Activated CD4-positive, alpha-beta memory T cell treated with anti-CD3 and anti-CD28 coated beads, Interleukin-2, amount 10 ng/mL, durations not matched to agents 7 days and 5 days (primary cell): Measurements from ENCODE around the gene MEST. TPM values are rescaled to one million over a fixed set of nuclear protein-coding genes. Genes with fewer than 3 reads are reported as not detected.
"Not testable (repeated sequence)": the region's sequence is repeated elsewhere in the genome, so short reads cannot be mapped to it uniquely, and the experiment has no call there.

ENCODE experiments used
- CTCF ChIA-PET: fragments of 350-600 bp; sonication (Branson Sonifier 250); formaldehyde crosslinking; loops from one replicate; lab custom pipeline; 2021; ENCODE audit warnings: antibody characterized with exemption, inconsistent platforms; lab: Charles Lee
- POLR2A ChIA-PET: fragments of 350-600 bp; sonication (Branson Sonifier 250); formaldehyde crosslinking; loops from one replicate; lab custom pipeline; 2021; ENCODE audit warnings: antibody characterized with exemption; lab: Charles Lee
- DNase-seq: peaks from one replicate; pipeline ENCODE4 v3.0.0-alpha.2; 2020
- H3K27ac Mint-ChIP-seq: one replicate; pipeline ENCODE4 v1.8.0; 2021; ENCODE audit warnings: mild to moderate bottlenecking, mixed read lengths
- H3K27me3 Mint-ChIP-seq: one replicate; pipeline ENCODE4 v1.8.0; 2021; ENCODE audit warnings: mixed read lengths
- H3K36me3 Mint-ChIP-seq: one replicate; pipeline ENCODE4 v1.8.0; 2021; ENCODE audit warnings: low read depth, mixed read lengths
- H3K4me1 Mint-ChIP-seq: one replicate; pipeline ENCODE4 v1.8.0; 2021; ENCODE audit warnings: mixed read lengths
- H3K4me3 Mint-ChIP-seq: one replicate; pipeline ENCODE4 v1.8.0; 2021; ENCODE audit warnings: mild to moderate bottlenecking, mixed read lengths
- H3K9me3 Mint-ChIP-seq: one replicate; pipeline ENCODE4 v1.8.0; 2021; ENCODE audit warnings: mixed read lengths
- total RNA-seq, 2 experiments: library from RNA; stranded (reverse); gene quantifications; one replicate each; pipeline ENCODE4 v1.2.3, GENCODE V29; 2021

The MEST gene
- total RNA-seq, 2 experiments from 2014 or later = 0.55 to 0.68 TPM

DNA sequence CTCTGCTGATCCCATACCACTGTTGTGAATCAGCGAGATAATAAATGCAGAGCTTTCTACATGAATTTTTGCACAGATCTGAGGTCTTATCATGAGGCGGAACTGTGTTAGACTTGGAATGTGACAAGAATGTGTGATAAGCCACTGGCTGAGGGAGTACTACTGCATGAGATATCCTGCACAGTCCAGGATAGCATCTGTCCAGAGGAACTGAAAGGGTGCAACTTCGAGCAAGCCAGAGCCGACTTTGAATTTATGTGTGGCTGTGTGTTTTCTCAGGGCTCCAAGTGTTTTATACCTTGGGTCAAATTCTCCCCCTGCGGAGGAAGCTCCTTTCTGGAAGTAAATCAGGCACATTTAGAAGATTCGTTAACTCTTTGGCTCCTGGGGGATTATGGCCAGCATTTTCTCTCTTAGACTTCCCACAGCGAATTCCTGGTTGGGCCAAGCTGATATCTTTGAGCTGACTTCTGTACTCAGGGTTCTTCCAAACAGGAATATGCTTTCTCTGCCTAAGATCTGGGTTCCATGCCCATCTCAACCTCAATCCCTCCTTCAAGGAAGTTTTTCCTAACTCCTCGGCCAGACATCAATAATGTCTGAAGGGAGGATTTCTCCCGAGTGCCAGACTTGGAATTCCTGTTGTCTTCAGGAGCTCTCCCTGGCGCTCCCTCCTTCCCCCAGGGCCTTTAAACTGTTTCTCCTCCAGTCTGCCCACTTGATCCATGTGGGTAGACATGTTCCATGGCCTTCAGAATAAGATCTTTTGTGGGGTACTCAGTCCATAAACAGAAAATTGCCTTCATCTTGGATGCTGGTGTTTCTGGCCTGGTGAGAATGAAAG is 2.5 kb upstream of the MEST start:
- H3K27me3 Mint-ChIP-seq = peaks cover 79% of the 10 kb centered on the region
- no peak for DNase-seq
- H3K27ac Mint-ChIP-seq = no peak overlapping the region
- no peak overlapping the region for H3K4me3 Mint-ChIP-seq
- ChIA-PET POLR2A (no interaction called here), CTCF (interaction anchor here (1.6 kb wide), 1 partner anchor 246 kb away, joined by 3 read pairs; no protein-coding TSS in a partner anchor)
- peaks cover 6% of the 10 kb centered on the region for H3K36me3 Mint-ChIP-seq
- peaks cover 29% of the 10 kb centered on the region for H3K4me1 Mint-ChIP-seq
- H3K9me3 Mint-ChIP-seq = peaks cover 3% of the 10 kb centered on the region

DNA sequence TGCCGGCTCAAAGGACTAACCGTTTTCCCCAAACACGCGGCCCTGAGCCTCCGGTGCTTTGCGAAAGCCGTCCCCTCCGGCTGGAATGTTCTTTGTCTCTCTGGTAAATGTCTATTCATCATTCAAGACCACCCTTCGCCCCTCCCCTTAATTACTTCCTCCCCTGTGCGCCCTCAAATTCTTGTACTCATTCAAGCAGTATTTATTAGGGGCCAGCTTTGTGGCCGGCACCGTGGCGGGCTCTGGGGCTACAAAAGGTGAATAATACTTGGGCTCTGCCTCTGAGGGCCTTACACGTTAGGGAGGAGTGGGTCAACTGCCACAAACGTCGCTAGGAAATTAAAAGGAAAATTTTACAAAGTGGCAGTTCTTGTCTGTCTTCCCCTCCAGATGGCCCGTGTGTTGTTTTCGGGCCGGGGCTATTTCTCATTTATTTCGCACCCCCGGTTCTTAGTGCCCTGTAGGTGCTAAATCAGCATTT is 1.5 kb upstream of the MEST start:
- peaks cover 3% of the 10 kb centered on the region for H3K9me3 Mint-ChIP-seq
- H3K4me3 Mint-ChIP-seq = no peak overlapping the region
- DNase-seq = no peak
- H3K4me1 Mint-ChIP-seq = peaks cover 23% of the 10 kb centered on the region
- H3K36me3 Mint-ChIP-seq = peaks cover 6% of the 10 kb centered on the region
- ChIA-PET CTCF (interaction anchor here (1.6 kb wide), 1 partner anchor 247 kb away, joined by 3 read pairs; no protein-coding TSS in a partner anchor), POLR2A (no interaction called here)
- no peak overlapping the region for H3K27ac Mint-ChIP-seq
- H3K27me3 Mint-ChIP-seq = peaks cover 77% of the 10 kb centered on the region

DNA sequence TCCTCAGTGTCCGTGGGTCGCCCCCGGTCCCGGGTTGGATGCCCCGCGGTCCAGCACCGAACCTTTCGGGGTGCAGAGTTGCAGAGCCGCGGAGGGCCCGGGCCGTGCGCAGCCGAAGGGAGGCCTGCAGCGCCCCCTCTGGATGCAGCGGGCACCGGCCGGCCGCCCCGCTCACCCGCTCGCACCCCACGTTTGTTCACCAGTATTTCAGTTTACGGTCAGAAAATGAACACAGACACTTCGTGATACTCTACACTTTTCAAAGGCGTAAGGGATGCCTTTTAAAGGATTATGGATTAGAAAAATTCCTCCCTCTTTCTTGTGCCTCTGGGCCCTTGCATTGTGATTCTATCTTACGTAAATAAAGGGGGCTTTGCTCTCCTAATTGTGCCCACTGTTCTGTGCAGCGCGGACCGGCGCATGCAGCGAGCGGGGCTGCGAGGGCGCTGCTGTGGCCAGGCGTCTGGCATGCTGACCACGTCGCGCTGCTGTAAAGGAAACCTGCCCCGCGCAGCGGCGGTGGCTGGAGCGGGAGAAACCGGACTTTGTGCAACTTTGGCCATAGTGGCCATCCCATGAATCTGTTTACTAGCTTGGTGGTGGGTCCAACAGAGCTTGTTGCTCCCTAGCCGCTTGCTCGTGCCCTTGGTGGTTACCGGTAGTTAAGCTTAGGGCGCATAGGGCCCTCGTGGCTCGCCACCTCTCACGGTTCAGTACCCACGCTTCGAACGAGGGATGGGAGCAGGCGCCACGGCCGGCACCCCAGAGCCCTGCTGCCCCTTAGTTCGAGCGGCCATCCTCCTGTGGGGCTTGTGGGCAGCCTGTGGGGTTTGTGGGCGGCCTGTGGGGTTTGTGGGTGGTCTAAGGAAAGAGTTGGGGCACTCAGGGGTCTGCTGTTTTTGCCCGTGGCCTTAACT is 739 bp upstream of the MEST start:
- POLR2A ChIA-PET = interaction anchor here (1.4 kb wide), 1 partner anchor 50 kb away, joined by 3 read pairs; the partner anchor contains the start of gene CEP41

DNA sequence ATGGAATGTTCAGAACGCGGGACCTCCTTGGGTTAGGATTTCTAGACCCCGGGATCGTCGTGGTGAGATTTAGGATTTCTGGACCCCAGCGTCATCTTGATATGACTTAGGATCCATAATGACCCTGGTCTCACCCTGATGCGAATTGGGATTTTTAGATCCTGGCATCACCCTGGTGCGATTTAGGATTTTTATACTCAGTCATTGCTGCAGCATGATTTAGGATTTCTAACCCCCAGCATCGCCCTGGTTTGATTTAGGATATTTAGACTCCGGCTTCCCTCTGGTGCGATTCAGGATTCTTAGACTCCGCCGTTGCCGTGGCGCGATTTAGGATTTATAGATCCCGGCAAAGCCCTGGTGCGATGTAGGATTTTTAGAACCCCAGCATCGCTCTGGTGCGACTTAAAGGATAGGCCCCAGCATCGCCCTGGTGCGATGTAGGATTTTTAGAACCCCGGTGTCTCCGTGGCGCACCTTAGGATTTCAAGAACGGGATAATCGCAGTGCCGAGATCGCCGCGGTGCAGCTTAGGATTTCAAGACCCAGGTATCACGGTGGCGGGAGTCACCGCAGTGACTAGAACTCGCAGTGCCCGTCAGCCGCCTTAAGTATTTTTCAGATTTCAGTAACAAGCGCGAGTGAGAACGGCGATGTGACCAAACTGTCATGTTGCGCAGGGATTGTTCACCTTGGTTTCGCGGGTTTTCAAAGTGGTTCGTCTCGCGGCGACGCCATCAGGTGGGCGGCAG is 814 bp downstream of the MEST start:
- ChIA-PET CTCF (no interaction called here), POLR2A (interaction anchor here (1.4 kb wide), 1 partner anchor 52 kb away, joined by 3 read pairs; the partner anchor contains the start of gene CEP41)
- H3K27ac Mint-ChIP-seq = no peak overlapping the region
- H3K4me3 Mint-ChIP-seq = no peak overlapping the region
- H3K36me3 Mint-ChIP-seq = peaks cover 6% of the 10 kb centered on the region
- no peak for DNase-seq
- peaks cover 60% of the 10 kb centered on the region for H3K27me3 Mint-ChIP-seq
- peaks cover 5% of the 10 kb centered on the region for H3K4me1 Mint-ChIP-seq
- peaks cover 3% of the 10 kb centered on the region for H3K9me3 Mint-ChIP-seq

More for the DNA sequence above, 739 bp upstream of the MEST start:
- Mint-ChIP-seq H3K4me1 (peaks cover 15% of the 10 kb centered on the region), H3K9me3 (peaks cover 3% of the 10 kb centered on the region), H3K27me3 (peaks cover 69% of the 10 kb centered on the region), H3K4me3 (peak overlapping the region; percentile 9), H3K27ac (no peak overlapping the region), H3K36me3 (peaks cover 6% of the 10 kb centered on the region)
- peak; percentile 19 for DNase-seq
- CTCF ChIA-PET = no interaction called here

DNA sequence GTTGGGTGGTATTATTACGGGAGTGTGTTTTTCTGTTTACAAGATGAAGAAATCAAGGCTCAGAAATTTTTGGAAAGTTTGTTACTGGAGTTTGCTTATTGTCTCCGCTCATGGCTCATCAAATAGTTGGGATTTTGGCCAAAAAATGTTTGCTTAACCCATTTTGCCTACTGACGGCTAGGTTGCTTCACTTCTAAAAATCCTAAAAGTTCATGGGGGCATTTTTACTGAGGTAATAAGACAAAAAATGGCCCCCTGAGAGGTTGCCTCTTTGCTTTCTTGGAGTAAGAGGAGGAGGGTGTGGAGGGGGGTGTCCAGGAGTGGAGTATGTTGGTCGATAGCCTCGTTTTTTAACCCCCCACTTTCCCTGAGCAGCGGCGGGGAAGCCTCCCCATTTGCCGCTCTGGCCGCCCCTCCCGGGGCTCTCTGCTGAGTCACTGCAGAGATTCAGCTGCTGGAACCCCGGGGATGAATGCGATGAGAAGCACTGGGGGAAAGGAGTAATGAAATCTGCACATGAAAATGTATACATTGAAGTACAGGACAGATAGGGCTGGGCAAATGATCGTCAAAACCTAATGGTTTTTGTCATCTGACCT is 1.5 kb downstream of the MEST start:
- H3K27me3 Mint-ChIP-seq = peaks cover 54% of the 10 kb centered on the region
- no peak overlapping the region for H3K4me3 Mint-ChIP-seq

DNA sequence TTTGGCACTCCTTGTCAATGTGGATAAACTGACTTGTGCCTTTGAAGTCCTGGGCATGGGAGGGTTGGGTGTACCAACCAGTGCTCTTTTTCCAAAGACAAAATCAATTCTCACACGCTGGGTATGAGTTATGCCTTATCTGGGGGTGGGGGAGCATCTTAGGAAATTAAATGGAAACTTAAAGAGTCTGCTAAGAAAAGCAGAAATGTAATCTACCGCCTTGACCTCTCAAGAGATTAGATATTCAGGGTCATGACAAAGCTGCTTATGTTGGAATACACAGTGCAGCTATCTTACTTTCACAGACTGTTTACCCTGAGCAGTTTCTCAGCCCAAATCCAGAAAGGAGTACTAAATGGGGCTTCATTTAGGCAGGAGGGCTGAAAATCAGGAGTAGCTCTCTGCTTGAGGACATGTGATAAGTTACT is 2.6 kb downstream of the MEST start:
- peaks cover 3% of the 10 kb centered on the region for H3K9me3 Mint-ChIP-seq
- no peak overlapping the region for H3K4me3 Mint-ChIP-seq
- no peak overlapping the region for H3K27ac Mint-ChIP-seq
- peaks cover 6% of the 10 kb centered on the region for H3K36me3 Mint-ChIP-seq
- CTCF ChIA-PET = no interaction called here
- H3K27me3 Mint-ChIP-seq = peaks cover 46% of the 10 kb centered on the region
- peaks cover 5% of the 10 kb centered on the region for H3K4me1 Mint-ChIP-seq
- DNase-seq = no peak
- POLR2A ChIA-PET = no interaction called here

More for the DNA sequence above, 1.5 kb downstream of the MEST start:
- H3K27ac Mint-ChIP-seq = no peak overlapping the region
- ChIA-PET POLR2A (no interaction called here), CTCF (no interaction called here)
- H3K36me3 Mint-ChIP-seq = peaks cover 6% of the 10 kb centered on the region
- peaks cover 5% of the 10 kb centered on the region for H3K4me1 Mint-ChIP-seq
- DNase-seq = no peak
- H3K9me3 Mint-ChIP-seq = peaks cover 3% of the 10 kb centered on the region

DNA sequence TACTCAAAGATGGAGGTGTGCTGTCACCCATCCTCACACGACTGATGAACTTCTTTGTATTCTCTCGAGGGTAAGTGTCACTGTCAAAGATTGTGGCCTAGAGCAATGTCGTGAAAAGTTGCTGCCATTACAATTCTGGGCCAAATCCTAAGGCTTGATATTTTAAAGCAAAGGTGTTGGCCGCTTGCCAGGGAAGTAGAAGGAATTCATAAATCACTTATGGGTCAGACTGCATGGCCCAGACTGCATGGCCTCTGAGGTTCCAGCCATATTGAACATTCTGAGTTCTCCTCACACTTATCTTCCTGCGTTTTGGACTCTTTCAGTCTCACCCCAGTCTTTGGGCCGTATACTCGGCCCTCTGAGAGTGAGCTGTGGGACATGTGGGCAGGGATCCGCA is 8.6 kb downstream of the MEST start:
- H3K27me3 Mint-ChIP-seq = no peaks in the 10 kb centered on the region
- no peaks in the 10 kb centered on the region for H3K4me1 Mint-ChIP-seq
- no peaks in the 10 kb centered on the region for H3K36me3 Mint-ChIP-seq
- DNase-seq = no peak
- CTCF ChIA-PET = no interaction called here
- no peak overlapping the region for H3K27ac Mint-ChIP-seq
- H3K4me3 Mint-ChIP-seq = no peak overlapping the region
- no peaks in the 10 kb centered on the region for H3K9me3 Mint-ChIP-seq
- POLR2A ChIA-PET = no interaction called here

DNA sequence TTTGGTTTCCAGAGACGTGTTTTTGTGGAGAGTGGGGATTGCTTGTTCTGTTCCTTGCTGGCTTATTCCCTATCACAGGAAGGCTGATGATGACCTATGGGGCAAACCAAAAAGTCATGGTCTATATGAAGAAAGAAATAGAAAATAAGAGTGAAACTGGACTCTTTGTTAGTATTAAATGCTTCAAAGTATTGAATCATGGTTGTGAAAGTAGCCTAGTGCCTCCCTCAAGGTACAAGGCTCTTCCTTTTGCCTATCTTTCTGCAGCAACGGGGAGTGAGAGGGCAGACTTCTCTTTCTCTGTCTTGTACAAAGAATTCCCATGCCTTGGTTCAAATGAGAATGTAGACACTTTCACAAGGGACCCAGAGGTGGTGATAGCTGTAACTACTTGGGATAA is 9.0 kb downstream of the MEST start:
- DNase-seq = no peak
- H3K4me1 Mint-ChIP-seq = no peaks in the 10 kb centered on the region
- POLR2A ChIA-PET = no interaction called here
- H3K9me3 Mint-ChIP-seq = no peaks in the 10 kb centered on the region
- H3K27me3 Mint-ChIP-seq = no peaks in the 10 kb centered on the region
- H3K36me3 Mint-ChIP-seq = no peaks in the 10 kb centered on the region
- no peak overlapping the region for H3K4me3 Mint-ChIP-seq
- H3K27ac Mint-ChIP-seq = no peak overlapping the region
- CTCF ChIA-PET = no interaction called here

DNA sequence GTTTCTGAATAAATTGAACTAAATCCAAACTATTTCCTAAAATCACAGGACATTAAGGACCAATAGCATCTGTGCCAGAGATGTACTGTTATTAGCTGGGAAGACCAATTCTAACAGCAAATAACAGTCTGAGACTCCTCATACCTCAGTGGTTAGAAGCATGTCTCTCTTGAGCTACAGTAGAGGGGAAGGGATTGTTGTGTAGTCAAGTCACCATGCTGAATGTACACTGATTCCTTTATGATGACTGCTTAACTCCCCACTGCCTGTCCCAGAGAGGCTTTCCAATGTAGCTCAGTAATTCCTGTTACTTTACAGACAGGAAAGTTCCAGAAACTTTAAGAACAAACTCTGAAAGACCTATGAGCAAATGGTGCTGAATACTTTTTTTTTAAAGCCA is 13.9 kb downstream of the MEST start:
- Mint-ChIP-seq H3K36me3 (peaks cover 6% of the 10 kb centered on the region), H3K9me3 (no peaks in the 10 kb centered on the region), H3K4me3 (no peak overlapping the region), H3K27ac (no peak overlapping the region), H3K27me3 (no peaks in the 10 kb centered on the region), H3K4me1 (no peaks in the 10 kb centered on the region)
- ChIA-PET CTCF (interaction anchor here (0.6 to 2.0 kb wide), 2 partner anchors 19 to 1543 kb away, joined by 5 read pairs; no protein-coding TSS in a partner anchor), POLR2A (no interaction called here)
- DNase-seq = no peak

DNA sequence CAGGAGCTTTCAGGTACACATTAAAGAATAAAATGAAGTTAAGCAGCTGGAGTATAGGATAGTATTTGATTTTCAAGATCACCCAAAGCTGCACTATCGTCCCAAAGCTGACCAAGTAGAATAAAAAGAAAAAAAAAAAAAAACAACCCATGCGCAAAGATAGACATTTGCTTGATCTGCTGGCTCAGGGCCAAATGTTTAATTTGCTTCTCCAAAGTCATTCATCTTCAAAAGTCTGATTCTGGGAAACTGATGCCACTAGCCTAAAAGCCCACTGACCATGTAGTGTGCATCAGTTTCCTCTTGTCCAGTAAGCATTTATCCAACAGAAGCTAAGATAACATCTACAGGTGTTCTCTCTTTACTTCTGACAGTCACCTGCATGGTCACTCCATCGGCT is 14.5 kb downstream of the MEST start:
- ChIA-PET POLR2A (no interaction called here), CTCF (interaction anchor here (0.6 to 0.7 kb wide), 2 partner anchors 252 to 1543 kb away, joined by 3 to 5 read pairs; no protein-coding TSS in a partner anchor)
- H3K27me3 Mint-ChIP-seq = no peaks in the 10 kb centered on the region
- H3K4me3 Mint-ChIP-seq = no peak overlapping the region
- no peaks in the 10 kb centered on the region for H3K4me1 Mint-ChIP-seq
- no peak for DNase-seq
- no peak overlapping the region for H3K27ac Mint-ChIP-seq
- no peaks in the 10 kb centered on the region for H3K9me3 Mint-ChIP-seq
- H3K36me3 Mint-ChIP-seq = peaks cover 6% of the 10 kb centered on the region

DNA sequence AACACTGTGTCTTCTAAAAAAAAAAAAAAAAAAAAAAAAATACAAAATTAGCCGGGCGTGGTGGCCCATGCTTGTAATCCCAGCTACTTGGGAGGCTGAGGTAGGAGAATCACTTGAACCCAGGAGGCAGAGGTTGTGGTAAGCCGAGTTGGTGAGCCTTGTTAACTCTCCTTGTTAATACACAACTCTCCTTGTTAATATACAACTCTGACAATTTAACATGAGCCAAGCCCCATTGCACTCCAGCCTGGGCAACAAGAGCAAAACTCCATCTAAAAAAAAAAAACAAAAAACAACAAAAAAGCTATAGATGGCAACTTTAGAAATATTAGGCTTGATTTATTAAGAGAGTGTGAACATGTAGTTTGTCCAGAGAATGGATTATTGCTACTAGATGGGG is 20.2 kb downstream of the MEST start:
- H3K27me3 Mint-ChIP-seq, CTCF ChIA-PET, H3K4me1 Mint-ChIP-seq, H3K27ac Mint-ChIP-seq, POLR2A ChIA-PET, H3K36me3 Mint-ChIP-seq, H3K9me3 Mint-ChIP-seq, DNase-seq, H3K4me3 Mint-ChIP-seq: not testable (repeated sequence)

DNA sequence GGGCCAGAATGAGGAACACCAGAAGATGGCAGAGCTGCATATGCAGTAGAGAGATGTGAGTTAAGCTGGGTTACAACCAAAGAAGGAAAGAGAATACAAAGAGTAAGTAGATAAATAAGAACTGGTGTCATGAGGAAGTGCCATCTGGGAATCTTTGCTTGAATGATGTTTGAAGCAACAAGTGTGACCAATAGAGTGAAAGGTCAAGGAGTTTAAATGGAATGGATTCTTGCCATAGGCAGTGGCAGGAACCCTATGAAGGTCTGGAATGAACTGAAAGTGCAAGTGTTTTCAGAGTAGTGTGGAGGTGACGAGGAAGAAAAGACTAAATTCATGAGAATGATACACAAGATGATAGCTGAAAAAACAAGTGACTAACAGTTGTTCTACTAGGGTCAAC is 21.6 kb downstream of the MEST start:
- ChIA-PET CTCF (no interaction called here), POLR2A (no interaction called here)
- H3K27me3 Mint-ChIP-seq = no peaks in the 10 kb centered on the region
- DNase-seq = no peak
- no peaks in the 10 kb centered on the region for H3K4me1 Mint-ChIP-seq
- H3K9me3 Mint-ChIP-seq = no peaks in the 10 kb centered on the region
- no peak overlapping the region for H3K4me3 Mint-ChIP-seq
- no peaks in the 10 kb centered on the region for H3K36me3 Mint-ChIP-seq
- no peak overlapping the region for H3K27ac Mint-ChIP-seq
